K562 (cell line): ENCODE data around the gene FAM174C. TPM values are rescaled to one million over a fixed set of nuclear protein-coding genes. Genes with fewer than 3 reads are reported as not detected.

Experiments used
- ATF7 ChIP-seq: fragments of 450-650 bp; IDR thresholded peaks from 2 replicates; pipeline ENCODE4 v1.7.1; 2014; ENCODE audit warnings: mild to moderate bottlenecking, moderate library complexity
- BDP1 ChIP-seq: IDR thresholded peaks from 3 replicates; pipeline ENCODE4 v1.6.1; 2011; ENCODE audit not compliant: insufficient read length, insufficient read depth
- CBX2 ChIP-seq: fragments of 200-600 bp; sonication (generic); IDR thresholded peaks from one replicate; pipeline ENCODE4 v1.6.1; 2012; ENCODE audit warnings: mild to moderate bottlenecking, low read length, inconsistent platforms; ENCODE audit not compliant: insufficient read depth, poor library complexity, severe bottlenecking
- CEBPB ChIP-seq: fragments of 450-650 bp; IDR thresholded peaks from 2 replicates; pipeline ENCODE4 v1.6.1; 2016; ENCODE audit warnings: missing genetic modification characterization, missing compliant biosample characterization
- DMBX1 ChIP-seq: fragments of 250-450 bp; sonication (Bioruptor Pico); IDR thresholded peaks from 2 replicates; pipeline ENCODE4 v1.8.0; 2022; ENCODE audit warnings: inconsistent platforms, mild to moderate bottlenecking, moderate library complexity, borderline replicate concordance
- FOS ChIP-seq: IDR thresholded peaks from 3 replicates; pipeline ENCODE4 v1.6.1; 2011; ENCODE audit not compliant: insufficient read length; ENCODE audit errors: extremely low read depth
- HOXB6 ChIP-seq: fragments of 250-450 bp; sonication (Bioruptor Pico); IDR thresholded peaks from 2 replicates; pipeline ENCODE4 v1.5.1; 2022; ENCODE audit warnings: mild to moderate bottlenecking, borderline replicate concordance
- KLF1 ChIP-seq: fragments of 450-650 bp; IDR thresholded peaks from 2 replicates; pipeline ENCODE4 v1.6.1; 2016; ENCODE audit warnings: missing genetic modification characterization, missing compliant biosample characterization
- L3MBTL2 ChIP-seq: fragments of 450-650 bp; IDR thresholded peaks from 2 replicates; pipeline ENCODE4 v1.6.1; 2016; ENCODE audit warnings: mild to moderate bottlenecking, moderate library complexity
- MAZ ChIP-seq, 2 experiments: fragments of 450-650 bp in 1 of 2; sonication (generic) in 1 of 2; formaldehyde crosslinking; IDR thresholded peaks in 1 of 2; conservative IDR thresholded peaks in 1 of 2; 2 replicates each; pipeline versions ENCODE4 v1.4.0 to v1.5.0; 2020; ENCODE audit warnings: mild to moderate bottlenecking in 1 of 2, missing genetic modification reagents in 1 of 2
- NCOA4 ChIP-seq: fragments of 450-650 bp; IDR thresholded peaks from 2 replicates; pipeline ENCODE4 v1.6.1; 2018; ENCODE audit warnings: mild to moderate bottlenecking; ENCODE audit not compliant: partially characterized antibody
- PCBP1 ChIP-seq: fragments of 200-400 bp; formaldehyde crosslinking; IDR thresholded peaks from 2 replicates; pipeline ENCODE4 v1.6.1; 2018; ENCODE audit warnings: mild to moderate bottlenecking, low read depth, low read length; ENCODE audit not compliant: poor library complexity, severe bottlenecking
- RBBP5 ChIP-seq: fragments of 200-600 bp; sonication (generic); IDR thresholded peaks from 2 replicates; pipeline ENCODE4 v1.6.1; 2012; ENCODE audit warnings: borderline replicate concordance, mild to moderate bottlenecking, low read length, control low read depth, inconsistent platforms; ENCODE audit not compliant: insufficient read depth, poor library complexity, severe bottlenecking
- TCF7 ChIP-seq: sonication (generic); IDR thresholded peaks from 2 replicates; pipeline ENCODE4 v1.6.1; 2016; ENCODE audit warnings: antibody characterized with exemption, borderline replicate concordance
- TRIM28 ChIP-seq: fragments of 450-650 bp; IDR thresholded peaks from 2 replicates; pipeline ENCODE4 v1.6.1; 2017
- ZZZ3 ChIP-seq: fragments of 450-650 bp; IDR thresholded peaks from 2 replicates; pipeline ENCODE4 v1.6.1; 2016; ENCODE audit warnings: antibody characterized with exemption, mild to moderate bottlenecking, moderate library complexity
- polyA plus RNA-seq, 8 experiments: library from polyadenylated mRNA; depleted of rRNA in 4 of 8; stranded (reverse) in 5 of 8; unstranded in 3 of 8; fragments of >200 nt; fragmentation: Nextera tagmentation in 2 of 8; fragmentation: Illumina TruSeq in 1 of 8; extraction: Ambion mirVana in 2 of 8; extraction: Trizol in 1 of 8; gene quantifications; 2 replicates each; pipeline versions ENCODE4 v1.2.1 to v1.2.3, GENCODE V29; 2011 to 2014; ENCODE audit warnings: inconsistent platforms in 1 of 8, missing spikeins in 1 of 8
- total RNA-seq, 7 experiments: library from RNA; depleted of rRNA in 6 of 7; stranded (reverse); fragments of >200 nt in 6 of 7; fragmentation: Illumina TruSeq in 2 of 7; extraction: Trizol in 2 of 7; gene quantifications; 2 replicates each; pipeline versions ENCODE4 v1.2.1 to v1.2.3, GENCODE V29; 2011 to 2021; ENCODE audit warnings: low replicate concordance in 1 of 7
- TF ChIP-seq, protein P1 (sequence below): sonication (generic); formaldehyde crosslinking; IDR thresholded peaks from 2 replicates; pipeline ENCODE4 v1.4.0; 2020; ENCODE audit warnings: mild to moderate bottlenecking, missing genetic modification reagents
- TF ChIP-seq, protein P2 (sequence below): fragments of 200-400 bp; formaldehyde crosslinking; IDR thresholded peaks from 2 replicates; pipeline ENCODE4 v1.6.1; 2017; ENCODE audit warnings: mild to moderate bottlenecking, low read depth, low read length, moderate library complexity
- TF ChIP-seq, protein P3 (sequence below): conservative IDR thresholded peaks from 2 replicates; pipeline ENCODE4 v1.6.1; 2011; ENCODE audit warnings: low read depth, mild to moderate bottlenecking, low read length; ENCODE audit not compliant: control insufficient read depth
- TF ChIP-seq, protein P4 (sequence below), 2 experiments: fragments of 450-650 bp in 1 of 2; sonication (generic) in 1 of 2; formaldehyde crosslinking in 1 of 2; IDR thresholded peaks in 1 of 2; conservative IDR thresholded peaks in 1 of 2; 2 replicates each; pipeline versions ENCODE4 v1.6.1 to v1.8.1; 2016 to 2023; ENCODE audit warnings: mild to moderate bottlenecking in 2 of 2, moderate library complexity in 2 of 2, inconsistent platforms in 1 of 2, missing genetic modification reagents in 1 of 2

Gene FAM174C
- total and polyA plus RNA-seq, 9 of the 15 experiments (the other 6 are each of a cell fraction or from before 2014, with no cell fraction given) = 0.66 to 89.6 (median 20.3) TPM

DNA sequence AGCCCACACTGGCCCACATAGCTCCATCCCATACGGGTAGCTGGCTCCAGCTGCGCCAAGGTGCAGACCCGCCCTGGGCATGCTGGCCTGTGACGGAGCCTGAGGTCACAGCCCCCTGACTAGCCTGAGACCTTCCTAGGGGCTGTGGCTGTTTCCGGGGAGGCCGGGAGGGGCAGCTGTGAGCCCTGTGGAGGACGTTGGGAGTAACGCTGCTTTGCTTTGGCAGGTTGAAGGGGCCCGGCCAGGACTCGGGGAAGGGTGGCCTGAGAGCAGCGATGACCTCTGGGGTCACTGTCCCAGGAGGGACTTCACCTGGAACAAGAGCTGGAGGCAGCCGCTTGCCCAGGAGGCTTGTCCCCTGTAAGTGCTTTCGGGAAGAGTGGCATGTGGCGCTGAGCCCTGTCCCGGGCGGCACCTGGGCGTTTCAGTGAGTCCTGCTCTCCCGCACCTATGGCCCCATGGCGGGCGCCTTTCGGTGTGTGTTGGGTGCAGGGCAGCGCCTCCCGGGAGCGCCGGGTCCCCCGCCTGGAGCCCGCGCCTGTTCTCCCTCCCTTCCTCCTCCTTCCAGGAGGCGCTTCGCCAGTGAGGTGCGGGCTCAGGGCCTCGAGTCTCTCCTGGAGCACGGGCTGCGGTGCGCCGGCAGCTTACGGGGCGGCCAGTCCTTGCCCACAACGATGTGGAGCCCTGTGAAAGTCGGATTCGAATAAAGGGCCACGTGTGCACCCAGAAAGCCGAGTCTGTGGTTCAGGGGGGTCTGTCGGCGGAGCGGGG, 1.1 kb upstream of the FAM174C start (continued):
- TF ChIP-seq CEBPB (tag) = no peak
- no peak for TF ChIP-seq NCOA4
- TF ChIP-seq FOS = no peak
- no peak for TF ChIP-seq TRIM28
- no peak for TF ChIP-seq HOXB6 (CRISPR knock-in tag)
- no peak for TF ChIP-seq TCF7
- no peak for TF ChIP-seq CBX2
- TF ChIP-seq RBBP5 = peak; percentile 4
- peak in 1 of 2 experiments; percentile 13; a peak in 1 of 4 replicates for TF ChIP-seq MAZ (CRISPR knock-in tag; conservative IDR thresholded peaks at IDR 0.05 in 1 of 2, IDR thresholded peaks at IDR 0.05 in 1 of 2)
- TF ChIP-seq BDP1 = no peak
- TF ChIP-seq, protein P1, sequence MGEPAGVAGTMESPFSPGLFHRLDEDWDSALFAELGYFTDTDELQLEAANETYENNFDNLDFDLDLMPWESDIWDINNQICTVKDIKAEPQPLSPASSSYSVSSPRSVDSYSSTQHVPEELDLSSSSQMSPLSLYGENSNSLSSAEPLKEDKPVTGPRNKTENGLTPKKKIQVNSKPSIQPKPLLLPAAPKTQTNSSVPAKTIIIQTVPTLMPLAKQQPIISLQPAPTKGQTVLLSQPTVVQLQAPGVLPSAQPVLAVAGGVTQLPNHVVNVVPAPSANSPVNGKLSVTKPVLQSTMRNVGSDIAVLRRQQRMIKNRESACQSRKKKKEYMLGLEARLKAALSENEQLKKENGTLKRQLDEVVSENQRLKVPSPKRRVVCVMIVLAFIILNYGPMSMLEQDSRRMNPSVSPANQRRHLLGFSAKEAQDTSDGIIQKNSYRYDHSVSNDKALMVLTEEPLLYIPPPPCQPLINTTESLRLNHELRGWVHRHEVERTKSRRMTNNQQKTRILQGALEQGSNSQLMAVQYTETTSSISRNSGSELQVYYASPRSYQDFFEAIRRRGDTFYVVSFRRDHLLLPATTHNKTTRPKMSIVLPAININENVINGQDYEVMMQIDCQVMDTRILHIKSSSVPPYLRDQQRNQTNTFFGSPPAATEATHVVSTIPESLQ (CRISPR knock-in tag) = no peak
- TF ChIP-seq, protein P2, sequence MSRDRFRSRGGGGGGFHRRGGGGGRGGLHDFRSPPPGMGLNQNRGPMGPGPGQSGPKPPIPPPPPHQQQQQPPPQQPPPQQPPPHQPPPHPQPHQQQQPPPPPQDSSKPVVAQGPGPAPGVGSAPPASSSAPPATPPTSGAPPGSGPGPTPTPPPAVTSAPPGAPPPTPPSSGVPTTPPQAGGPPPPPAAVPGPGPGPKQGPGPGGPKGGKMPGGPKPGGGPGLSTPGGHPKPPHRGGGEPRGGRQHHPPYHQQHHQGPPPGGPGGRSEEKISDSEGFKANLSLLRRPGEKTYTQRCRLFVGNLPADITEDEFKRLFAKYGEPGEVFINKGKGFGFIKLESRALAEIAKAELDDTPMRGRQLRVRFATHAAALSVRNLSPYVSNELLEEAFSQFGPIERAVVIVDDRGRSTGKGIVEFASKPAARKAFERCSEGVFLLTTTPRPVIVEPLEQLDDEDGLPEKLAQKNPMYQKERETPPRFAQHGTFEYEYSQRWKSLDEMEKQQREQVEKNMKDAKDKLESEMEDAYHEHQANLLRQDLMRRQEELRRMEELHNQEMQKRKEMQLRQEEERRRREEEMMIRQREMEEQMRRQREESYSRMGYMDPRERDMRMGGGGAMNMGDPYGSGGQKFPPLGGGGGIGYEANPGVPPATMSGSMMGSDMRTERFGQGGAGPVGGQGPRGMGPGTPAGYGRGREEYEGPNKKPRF = no peak
- no peak for TF ChIP-seq KLF1 (tag)
- TF ChIP-seq L3MBTL2 = peak; percentile 79; the same call in 1 of the 2 replicates
- TF ChIP-seq, protein P3, sequence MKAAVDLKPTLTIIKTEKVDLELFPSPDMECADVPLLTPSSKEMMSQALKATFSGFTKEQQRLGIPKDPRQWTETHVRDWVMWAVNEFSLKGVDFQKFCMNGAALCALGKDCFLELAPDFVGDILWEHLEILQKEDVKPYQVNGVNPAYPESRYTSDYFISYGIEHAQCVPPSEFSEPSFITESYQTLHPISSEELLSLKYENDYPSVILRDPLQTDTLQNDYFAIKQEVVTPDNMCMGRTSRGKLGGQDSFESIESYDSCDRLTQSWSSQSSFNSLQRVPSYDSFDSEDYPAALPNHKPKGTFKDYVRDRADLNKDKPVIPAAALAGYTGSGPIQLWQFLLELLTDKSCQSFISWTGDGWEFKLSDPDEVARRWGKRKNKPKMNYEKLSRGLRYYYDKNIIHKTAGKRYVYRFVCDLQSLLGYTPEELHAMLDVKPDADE = no peak
- TF ChIP-seq, protein P4, sequence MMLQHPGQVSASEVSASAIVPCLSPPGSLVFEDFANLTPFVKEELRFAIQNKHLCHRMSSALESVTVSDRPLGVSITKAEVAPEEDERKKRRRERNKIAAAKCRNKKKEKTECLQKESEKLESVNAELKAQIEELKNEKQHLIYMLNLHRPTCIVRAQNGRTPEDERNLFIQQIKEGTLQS (IDR thresholded peaks at IDR 0.05) = no peak
- TF ChIP-seq, protein P4 (CRISPR knock-in tag; conservative IDR thresholded peaks at IDR 0.05) = no peak
- TF ChIP-seq ZZZ3 = no peak
- TF ChIP-seq ATF7 = no peak
- TF ChIP-seq PCBP1 = peak; percentile 28
- TF ChIP-seq DMBX1 (CRISPR knock-in tag) = peak; percentile 19; the same call in 1 of the 2 replicates
